SK-N-SH (cell line): ENCODE data around the gene FLT4. TPM values are rescaled to one million over a fixed set of nuclear protein-coding genes. Genes with fewer than 3 reads are reported as not detected.

Experiments used
- CTCF ChIA-PET: fragments of 300-600, 350-600 bp; formaldehyde crosslinking; extraction: SDS; loops from one replicate; lab custom pipeline; 2021; lab: Yijun Ruan, JAX
- POLR2A ChIA-PET: fragments of 350-600 bp; sonication (Branson Sonifier 250); formaldehyde crosslinking; extraction: SDS; loops from one replicate; lab custom pipeline; 2020; ENCODE audit warnings: antibody characterized with exemption, inconsistent platforms; lab: Yijun Ruan, JAX
- DNase-seq: peaks from one replicate; pipeline ENCODE4 v3.0.0; 2012
- H2AFZ ChIP-seq: fragments of 200-600 bp; sonication (generic); 2 replicates; pipeline ENCODE4 v1.8.1; 2016; ENCODE audit warnings: antibody characterized with exemption, mild to moderate bottlenecking, low read depth
- H3F3A ChIP-seq: fragments of 200-600 bp; sonication (generic); replicated peaks from 2 replicates; pipeline ENCODE3; 2016; ENCODE audit warnings: antibody characterized with exemption, mild to moderate bottlenecking; ENCODE audit not compliant: insufficient read depth
- H3K27ac ChIP-seq, 2 experiments: fragments of 200-500 bp in 1 of 2; fragments of 200-600 bp in 1 of 2; sonication (Bioruptor generic) in 1 of 2; sonication (generic), shearing (Covaris generic) in 1 of 2; 2 replicates each; pipeline versions ENCODE4 v1.5.1 to v1.6.1; 2014 to 2016; ENCODE audit warnings: low read depth in 2 of 2, inconsistent platforms in 1 of 2, low read length in 1 of 2, mild to moderate bottlenecking in 1 of 2, mixed read lengths in 1 of 2
- H3K27me3 ChIP-seq: fragments of 200-600 bp; sonication (generic), shearing (Covaris generic); 2 replicates; pipeline ENCODE4 v1.6.1; 2016; ENCODE audit warnings: mixed run types; ENCODE audit not compliant: insufficient read depth
- H3K36me3 ChIP-seq, 2 experiments: fragments of 200-500 bp in 1 of 2; fragments of 200-600 bp in 1 of 2; sonication (Bioruptor generic) in 1 of 2; sonication (generic) in 1 of 2; replicated peaks in 1 of 2; 2 replicates each; pipeline versions ENCODE3 to v1.5.1; 2014 to 2016; ENCODE audit warnings: low read length in 1 of 2, mild to moderate bottlenecking in 1 of 2; ENCODE audit not compliant: insufficient read depth in 2 of 2, control insufficient read depth in 1 of 2
- H3K4me1 ChIP-seq, 2 experiments: fragments of 200-500 bp in 1 of 2; fragments of 200-600 bp in 1 of 2; sonication (Bioruptor generic) in 1 of 2; sonication (generic), shearing (Covaris generic) in 1 of 2; 2 replicates each; pipeline versions ENCODE4 v1.5.1 to v1.6.1; 2014 to 2016; ENCODE audit warnings: low read depth in 1 of 2, low read length in 1 of 2, mixed run types in 1 of 2; ENCODE audit not compliant: insufficient read depth in 2 of 2, control insufficient read depth in 1 of 2
- H3K4me2 ChIP-seq: fragments of 200-600 bp; sonication (generic), shearing (Covaris generic); 2 replicates; pipeline ENCODE4 v1.6.1; 2017; ENCODE audit warnings: mixed run types
- H3K4me3 ChIP-seq, 2 experiments: fragments of 200-500 bp in 1 of 2; fragments of 200-600 bp in 1 of 2; sonication (Bioruptor generic) in 1 of 2; sonication (generic), shearing (Covaris generic) in 1 of 2; 2 replicates each; pipeline versions ENCODE4 v1.5.1 to v1.8.1; 2014 to 2016; ENCODE audit warnings: low read depth in 2 of 2, inconsistent platforms in 1 of 2, low read length in 1 of 2, mild to moderate bottlenecking in 1 of 2, mixed read lengths in 1 of 2, moderate library complexity in 1 of 2
- H3K79me2 ChIP-seq: fragments of 200-600 bp; sonication (generic); 2 replicates; pipeline ENCODE4 v1.8.1; 2017; ENCODE audit warnings: mild to moderate bottlenecking; ENCODE audit not compliant: insufficient read depth
- H3K9ac ChIP-seq: fragments of 200-600 bp; sonication (generic); 2 replicates; pipeline ENCODE4 v1.6.1; 2017; ENCODE audit warnings: mixed run types
- H3K9me2 ChIP-seq: fragments of 200-600 bp; sonication (generic); 2 replicates; pipeline ENCODE4 v1.6.1; 2017; ENCODE audit warnings: mixed run types
- H3K9me3 ChIP-seq: fragments of 200-600 bp; sonication (generic); 2 replicates; pipeline ENCODE4 v1.6.1; 2017; ENCODE audit warnings: mixed run types, mild to moderate bottlenecking, moderate library complexity
- H4K20me1 ChIP-seq: fragments of 200-600 bp; sonication (generic); 2 replicates; pipeline ENCODE4 v1.6.1; 2017; ENCODE audit warnings: mild to moderate bottlenecking, mixed run types; ENCODE audit not compliant: insufficient read depth
- CHD2 ChIP-seq: fragments of 150-350 bp; IDR thresholded peaks from 2 replicates; pipeline ENCODE4 v1.6.1; 2018; ENCODE audit warnings: low read length; ENCODE audit not compliant: partially characterized antibody
- EZH2phosphoT487 ChIP-seq: fragments of 200-600 bp; sonication (generic); IDR thresholded peaks from 2 replicates; pipeline ENCODE4 v1.6.1; 2017; ENCODE audit warnings: low read depth, mixed run types, mild to moderate bottlenecking, antibody characterized with exemption, moderate library complexity, borderline replicate concordance
- FOXJ3 ChIP-seq: sonication (generic); formaldehyde crosslinking; IDR thresholded peaks from 2 replicates; pipeline ENCODE4 v1.5.1; 2020; ENCODE audit warnings: mild to moderate bottlenecking, missing genetic modification reagents
- GABPA ChIP-seq: IDR thresholded peaks from 2 replicates; pipeline ENCODE4 v1.4.0; 2012; ENCODE audit warnings: low read depth, mild to moderate bottlenecking
- JUND ChIP-seq: IDR thresholded peaks from 2 replicates; pipeline ENCODE4 v1.4.0; 2012
- MXI1 ChIP-seq: IDR thresholded peaks from 2 replicates; pipeline ENCODE4 v1.6.1; 2012; ENCODE audit warnings: mild to moderate bottlenecking, low read depth, low read length, improper control_type of control experiment
- NRF1 ChIP-seq: IDR thresholded peaks from 2 replicates; pipeline ENCODE4 v1.6.1; 2012; ENCODE audit warnings: low read depth, mild to moderate bottlenecking, low read length
- RFX5 ChIP-seq: IDR thresholded peaks from 2 replicates; pipeline ENCODE4 v1.6.1; 2012; ENCODE audit warnings: mild to moderate bottlenecking, improper control_type of control experiment, low read length
- RXRA ChIP-seq: IDR thresholded peaks from 2 replicates; pipeline ENCODE4 v1.4.0; 2012; ENCODE audit warnings: low read depth, mild to moderate bottlenecking, borderline replicate concordance
- SMC3 ChIP-seq: IDR thresholded peaks from 2 replicates; pipeline ENCODE4 v1.6.1; 2012; ENCODE audit warnings: low read depth, low read length, improper control_type of control experiment
- WGBS: methylation state at CpG from one replicate; pipeline ENCODE4 v1.1.6; 2017; ENCODE audit warnings: low lambda C conversion rate; 5-methylcytosine and 5-hydroxymethylcytosine counted together
- polyA plus RNA-seq, 3 experiments: library from polyadenylated mRNA; depleted of rRNA; stranded (reverse); fragments of >200 nt; gene quantifications; 2 replicates each; pipeline ENCODE4 v1.2.3, GENCODE V29; 2012
- TF ChIP-seq, protein P1 (sequence below): IDR thresholded peaks from 2 replicates; pipeline ENCODE4 v1.6.1; 2012; ENCODE audit warnings: mild to moderate bottlenecking, low read depth, low read length, moderate library complexity
- TF ChIP-seq, protein P2 (sequence below): IDR thresholded peaks from 2 replicates; pipeline ENCODE4 v1.4.0; 2012; ENCODE audit warnings: low read depth
- TF ChIP-seq, protein P3 (sequence below): IDR thresholded peaks from 2 replicates; pipeline ENCODE4 v1.4.0; 2012; ENCODE audit warnings: low read depth, borderline replicate concordance

Gene FLT4
- polyA plus RNA-seq, 1 of the 3 experiments (the other 2 are of a cell fraction): 0.05 TPM

DNA sequence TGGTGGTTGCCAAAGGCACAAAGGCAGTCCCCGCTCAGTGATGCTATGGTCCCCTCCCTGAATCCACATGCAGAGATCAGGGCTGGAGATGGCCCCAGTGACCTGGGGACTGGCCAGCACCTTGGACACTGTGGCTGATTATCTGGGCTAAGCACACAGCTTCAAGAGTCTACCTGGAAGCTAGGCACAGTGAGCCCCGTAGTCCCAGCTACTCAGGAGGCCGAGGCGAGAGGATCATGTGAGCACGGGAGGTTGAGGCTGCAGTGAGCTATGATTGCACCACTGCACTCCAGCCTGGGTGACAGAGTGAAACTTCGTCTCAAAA lies 49.8 kb downstream of the FLT4 start:
- Histone ChIP-seq H3K9me3 (no peaks in the 10 kb centered on the region), H3K36me3 (no peaks in the 10 kb centered on the region), H3K4me1 (no peaks in the 10 kb centered on the region), H3K4me3 (no peak overlapping the region), H3K27me3 (no peaks in the 10 kb centered on the region; the same call in 1 of the 2 replicates), H3K9ac (no peak overlapping the region), H3K4me2 (no peak overlapping the region), H4K20me1 (no peaks in the 10 kb centered on the region), H3K27ac (no peak overlapping the region), H3F3A (no peaks in the 10 kb centered on the region), H3K79me2 (no peaks in the 10 kb centered on the region), H2AFZ (no peak overlapping the region), H3K9me2 (no peaks in the 10 kb centered on the region)
- CTCF ChIA-PET: interaction anchor here (1.3 to 3.8 kb wide), 3 partner anchors 12 to 19 kb away, joined by 4 to 11 read pairs (median 5); no protein-coding TSS in a partner anchor
- TF ChIP-seq JUND (no peak), RXRA (no peak), FOXJ3 (no peak)
- no peak for DNase-seq
- WGBS: 65% methylated on average over 5 of the region's 6 CpGs
- POLR2A ChIA-PET: no interaction called here

DNA sequence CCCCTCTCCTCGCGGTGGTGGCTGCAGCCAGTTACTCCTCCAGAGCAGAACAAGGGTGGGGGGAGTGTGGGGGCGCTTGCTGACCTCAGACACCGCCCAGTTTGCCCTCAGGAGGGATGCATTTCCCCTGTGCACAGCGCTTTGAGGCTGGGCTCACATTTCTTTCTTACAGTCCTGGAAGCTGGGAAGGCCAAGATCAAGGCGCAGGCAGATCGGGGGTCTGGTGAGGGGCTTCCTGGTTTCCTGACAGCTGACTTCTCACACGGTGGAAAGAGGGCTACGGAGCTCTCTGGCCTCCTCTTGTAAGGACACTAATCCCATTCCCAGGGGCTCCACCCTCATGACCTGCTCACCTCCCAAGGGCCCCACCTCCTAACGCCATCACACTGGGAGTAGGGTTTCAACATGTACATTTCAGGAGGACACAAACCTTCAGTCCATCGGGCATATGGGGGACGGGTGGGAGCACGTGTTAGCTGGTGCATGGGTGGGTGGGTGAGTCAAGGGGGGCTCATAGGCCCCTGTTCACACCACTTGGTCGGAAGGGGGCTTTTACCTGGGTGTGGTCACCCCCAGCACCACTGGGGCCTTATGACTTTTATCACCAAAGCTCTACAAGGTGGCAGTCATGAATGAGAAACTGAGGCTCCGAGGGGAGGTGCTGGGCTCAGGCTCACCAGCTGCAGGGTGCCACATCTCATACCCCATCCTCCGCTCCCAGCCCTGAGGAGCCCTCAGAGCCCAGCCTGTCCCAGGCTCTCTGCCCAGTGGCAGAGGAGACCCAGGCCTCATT lies 50.4 kb downstream of the FLT4 start:
- H3K4me1 ChIP-seq: no peaks in the 10 kb centered on the region
- CTCF ChIA-PET: interaction anchor here (0.9 to 3.8 kb wide), 4 partner anchors 12 to 437 kb away, joined by 4 to 11 read pairs (median 4); no protein-coding TSS in a partner anchor
- TF ChIP-seq, protein P1, sequence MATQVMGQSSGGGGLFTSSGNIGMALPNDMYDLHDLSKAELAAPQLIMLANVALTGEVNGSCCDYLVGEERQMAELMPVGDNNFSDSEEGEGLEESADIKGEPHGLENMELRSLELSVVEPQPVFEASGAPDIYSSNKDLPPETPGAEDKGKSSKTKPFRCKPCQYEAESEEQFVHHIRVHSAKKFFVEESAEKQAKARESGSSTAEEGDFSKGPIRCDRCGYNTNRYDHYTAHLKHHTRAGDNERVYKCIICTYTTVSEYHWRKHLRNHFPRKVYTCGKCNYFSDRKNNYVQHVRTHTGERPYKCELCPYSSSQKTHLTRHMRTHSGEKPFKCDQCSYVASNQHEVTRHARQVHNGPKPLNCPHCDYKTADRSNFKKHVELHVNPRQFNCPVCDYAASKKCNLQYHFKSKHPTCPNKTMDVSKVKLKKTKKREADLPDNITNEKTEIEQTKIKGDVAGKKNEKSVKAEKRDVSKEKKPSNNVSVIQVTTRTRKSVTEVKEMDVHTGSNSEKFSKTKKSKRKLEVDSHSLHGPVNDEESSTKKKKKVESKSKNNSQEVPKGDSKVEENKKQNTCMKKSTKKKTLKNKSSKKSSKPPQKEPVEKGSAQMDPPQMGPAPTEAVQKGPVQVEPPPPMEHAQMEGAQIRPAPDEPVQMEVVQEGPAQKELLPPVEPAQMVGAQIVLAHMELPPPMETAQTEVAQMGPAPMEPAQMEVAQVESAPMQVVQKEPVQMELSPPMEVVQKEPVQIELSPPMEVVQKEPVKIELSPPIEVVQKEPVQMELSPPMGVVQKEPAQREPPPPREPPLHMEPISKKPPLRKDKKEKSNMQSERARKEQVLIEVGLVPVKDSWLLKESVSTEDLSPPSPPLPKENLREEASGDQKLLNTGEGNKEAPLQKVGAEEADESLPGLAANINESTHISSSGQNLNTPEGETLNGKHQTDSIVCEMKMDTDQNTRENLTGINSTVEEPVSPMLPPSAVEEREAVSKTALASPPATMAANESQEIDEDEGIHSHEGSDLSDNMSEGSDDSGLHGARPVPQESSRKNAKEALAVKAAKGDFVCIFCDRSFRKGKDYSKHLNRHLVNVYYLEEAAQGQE: no peak
- peak; percentile 15 for DNase-seq
- H3K9me2 ChIP-seq: no peaks in the 10 kb centered on the region
- no peaks in the 10 kb centered on the region for H3K9me3 ChIP-seq
- no peak overlapping the region for H3K4me2 ChIP-seq
- no peak overlapping the region for H2AFZ ChIP-seq
- POLR2A ChIA-PET: no interaction called here
- WGBS: 62% methylated on average over 8 of the region's 16 CpGs
- H3K4me3 ChIP-seq: no peak overlapping the region
- no peak overlapping the region for H3K27ac ChIP-seq
- no peaks in the 10 kb centered on the region for H3K79me2 ChIP-seq
- H3K27me3 ChIP-seq: no peaks in the 10 kb centered on the region; the same call in 1 of the 2 replicates
- H3F3A ChIP-seq: no peaks in the 10 kb centered on the region
- no peaks in the 10 kb centered on the region for H3K36me3 ChIP-seq
- H4K20me1 ChIP-seq: no peaks in the 10 kb centered on the region
- no peak overlapping the region for H3K9ac ChIP-seq

DNA sequence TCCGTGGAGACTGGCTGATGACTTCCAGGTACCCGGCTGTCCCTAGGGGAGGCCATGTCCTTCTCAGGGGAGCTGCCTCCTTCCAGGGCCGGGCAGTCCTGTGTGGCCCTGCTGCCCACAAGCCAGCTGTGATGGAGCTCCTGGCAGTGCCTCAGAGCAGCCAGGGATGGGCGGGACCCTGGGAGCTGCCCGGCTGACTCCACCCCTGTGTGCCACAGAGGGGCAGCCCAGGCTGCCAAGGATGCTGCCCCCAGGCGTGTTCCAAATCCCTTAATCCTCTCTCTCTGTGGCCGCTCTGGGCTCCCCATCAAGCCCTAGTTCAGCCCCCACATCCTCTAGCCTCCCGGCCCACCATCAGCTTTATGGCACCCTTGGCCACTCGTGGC lies 51.1 kb downstream of the FLT4 start:
- no peak overlapping the region for H2AFZ ChIP-seq
- peak; percentile 37 for DNase-seq
- ChIA-PET CTCF (interaction anchor here (0.9 to 3.8 kb wide), 2 partner anchors 21 to 437 kb away, joined by 4 to 11 read pairs; no protein-coding TSS in a partner anchor), POLR2A (no interaction called here)
- peaks cover 3% of the 10 kb centered on the region; the same call in 1 of the 2 replicates for H3K27me3 ChIP-seq
- H3K4me1 ChIP-seq: no peaks in the 10 kb centered on the region
- no peaks in the 10 kb centered on the region for H3K9me3 ChIP-seq
- no peaks in the 10 kb centered on the region for H3K79me2 ChIP-seq
- H3K9me2 ChIP-seq: no peaks in the 10 kb centered on the region
- H4K20me1 ChIP-seq: no peaks in the 10 kb centered on the region
- H3K36me3 ChIP-seq: no peaks in the 10 kb centered on the region
- H3K27ac ChIP-seq: no peak overlapping the region
- TF ChIP-seq, protein P2, sequence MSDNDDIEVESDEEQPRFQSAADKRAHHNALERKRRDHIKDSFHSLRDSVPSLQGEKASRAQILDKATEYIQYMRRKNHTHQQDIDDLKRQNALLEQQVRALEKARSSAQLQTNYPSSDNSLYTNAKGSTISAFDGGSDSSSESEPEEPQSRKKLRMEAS: no peak
- TF ChIP-seq CHD2 (no peak), RFX5 (no peak), MXI1 (no peak), SMC3 (no peak), NRF1 (no peak), GABPA (no peak), EZH2phosphoT487 (no peak), RXRA (no peak)
- TF ChIP-seq, protein P3, sequence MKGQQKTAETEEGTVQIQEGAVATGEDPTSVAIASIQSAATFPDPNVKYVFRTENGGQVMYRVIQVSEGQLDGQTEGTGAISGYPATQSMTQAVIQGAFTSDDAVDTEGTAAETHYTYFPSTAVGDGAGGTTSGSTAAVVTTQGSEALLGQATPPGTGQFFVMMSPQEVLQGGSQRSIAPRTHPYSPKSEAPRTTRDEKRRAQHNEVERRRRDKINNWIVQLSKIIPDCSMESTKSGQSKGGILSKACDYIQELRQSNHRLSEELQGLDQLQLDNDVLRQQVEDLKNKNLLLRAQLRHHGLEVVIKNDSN: no peak
- no peaks in the 10 kb centered on the region for H3F3A ChIP-seq
- H3K9ac ChIP-seq: no peak overlapping the region
- H3K4me3 ChIP-seq: no peak overlapping the region
- 65% methylated on average over 4 of the region's 9 CpGs for WGBS
- no peak overlapping the region for H3K4me2 ChIP-seq
